Ishikawa (cell line): ENCODE data around the gene PRR20C.
"Not testable (repeated sequence)": the region's sequence is repeated elsewhere in the genome, so short reads cannot be mapped to it uniquely, and the experiment has no call there.

Experiments used
- CEBPB ChIP-seq: IDR thresholded peaks from 2 replicates; pipeline ENCODE4 v1.6.1; 2012
- CREB1 ChIP-seq: IDR thresholded peaks from 2 replicates; pipeline ENCODE4 v1.6.1; 2012; ENCODE audit warnings: low read depth
- EGR1 ChIP-seq: IDR thresholded peaks from 2 replicates; pipeline ENCODE4 v1.6.1; 2012
- EP300 ChIP-seq: IDR thresholded peaks from 2 replicates; pipeline ENCODE4 v1.6.1; 2012; ENCODE audit warnings: borderline replicate concordance
- RAD21 ChIP-seq: IDR thresholded peaks from 2 replicates; pipeline ENCODE4 v1.6.1; 2012; ENCODE audit warnings: low read depth
- TAF1 ChIP-seq: IDR thresholded peaks from 2 replicates; pipeline ENCODE4 v1.6.1; 2012; ENCODE audit warnings: low read depth, mild to moderate bottlenecking
- YY1 ChIP-seq: IDR thresholded peaks from 2 replicates; pipeline ENCODE4 v1.6.1; 2012; ENCODE audit warnings: low read depth
- ZBTB7A ChIP-seq: IDR thresholded peaks from 2 replicates; pipeline ENCODE4 v1.6.1; 2012; ENCODE audit warnings: low read depth
- TF ChIP-seq, protein P1 (sequence below): IDR thresholded peaks from 2 replicates; pipeline ENCODE4 v1.6.1; 2012
- TF ChIP-seq, protein P2 (sequence below): IDR thresholded peaks from 2 replicates; pipeline ENCODE4 v1.6.1; 2012; ENCODE audit warnings: low read depth, mild to moderate bottlenecking

DNA sequence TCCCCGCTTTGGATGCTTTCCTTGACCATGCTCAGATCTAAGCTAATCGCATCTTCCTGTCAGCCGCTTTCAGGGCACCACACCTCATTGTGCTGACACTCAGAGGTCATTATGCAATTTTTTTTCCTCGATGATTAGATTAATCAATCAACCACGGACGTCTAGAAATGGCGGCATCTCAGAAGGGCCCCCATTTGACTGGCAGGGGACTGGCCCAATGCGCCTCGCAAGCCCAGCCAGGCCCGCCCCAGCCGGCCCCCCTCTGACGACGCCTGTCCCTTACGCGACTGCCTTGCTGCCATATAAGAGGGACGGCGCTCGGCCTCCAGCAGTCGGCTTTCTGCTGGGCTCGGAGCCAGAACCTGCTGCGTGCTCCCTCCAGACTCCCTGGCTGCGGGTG lies 6.5 kb downstream of the PRR20C start, which contains the start of gene PRR20D:
- TF ChIP-seq EGR1, RAD21, TAF1, ZBTB7A, CEBPB, CREB1, YY1, EP300: not testable (repeated sequence)
- TF ChIP-seq, protein P1, sequence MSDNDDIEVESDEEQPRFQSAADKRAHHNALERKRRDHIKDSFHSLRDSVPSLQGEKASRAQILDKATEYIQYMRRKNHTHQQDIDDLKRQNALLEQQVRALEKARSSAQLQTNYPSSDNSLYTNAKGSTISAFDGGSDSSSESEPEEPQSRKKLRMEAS, result not testable (repeated sequence)
- TF ChIP-seq, protein P2, sequence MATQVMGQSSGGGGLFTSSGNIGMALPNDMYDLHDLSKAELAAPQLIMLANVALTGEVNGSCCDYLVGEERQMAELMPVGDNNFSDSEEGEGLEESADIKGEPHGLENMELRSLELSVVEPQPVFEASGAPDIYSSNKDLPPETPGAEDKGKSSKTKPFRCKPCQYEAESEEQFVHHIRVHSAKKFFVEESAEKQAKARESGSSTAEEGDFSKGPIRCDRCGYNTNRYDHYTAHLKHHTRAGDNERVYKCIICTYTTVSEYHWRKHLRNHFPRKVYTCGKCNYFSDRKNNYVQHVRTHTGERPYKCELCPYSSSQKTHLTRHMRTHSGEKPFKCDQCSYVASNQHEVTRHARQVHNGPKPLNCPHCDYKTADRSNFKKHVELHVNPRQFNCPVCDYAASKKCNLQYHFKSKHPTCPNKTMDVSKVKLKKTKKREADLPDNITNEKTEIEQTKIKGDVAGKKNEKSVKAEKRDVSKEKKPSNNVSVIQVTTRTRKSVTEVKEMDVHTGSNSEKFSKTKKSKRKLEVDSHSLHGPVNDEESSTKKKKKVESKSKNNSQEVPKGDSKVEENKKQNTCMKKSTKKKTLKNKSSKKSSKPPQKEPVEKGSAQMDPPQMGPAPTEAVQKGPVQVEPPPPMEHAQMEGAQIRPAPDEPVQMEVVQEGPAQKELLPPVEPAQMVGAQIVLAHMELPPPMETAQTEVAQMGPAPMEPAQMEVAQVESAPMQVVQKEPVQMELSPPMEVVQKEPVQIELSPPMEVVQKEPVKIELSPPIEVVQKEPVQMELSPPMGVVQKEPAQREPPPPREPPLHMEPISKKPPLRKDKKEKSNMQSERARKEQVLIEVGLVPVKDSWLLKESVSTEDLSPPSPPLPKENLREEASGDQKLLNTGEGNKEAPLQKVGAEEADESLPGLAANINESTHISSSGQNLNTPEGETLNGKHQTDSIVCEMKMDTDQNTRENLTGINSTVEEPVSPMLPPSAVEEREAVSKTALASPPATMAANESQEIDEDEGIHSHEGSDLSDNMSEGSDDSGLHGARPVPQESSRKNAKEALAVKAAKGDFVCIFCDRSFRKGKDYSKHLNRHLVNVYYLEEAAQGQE, result not testable (repeated sequence)
